Esophagus (tissue), 2 donors: Measurements from ENCODE around the gene PTMA. TPM values are rescaled to one million over a fixed set of nuclear protein-coding genes. Genes with fewer than 3 reads are reported as not detected.

Source experiments
- H3K27ac ChIP-seq, 2 donors: one replicate each; pipeline ENCODE4 v1.5.1; 2013; ENCODE audit warnings: low read depth in 2 of 2, mild to moderate bottlenecking in 2 of 2, inconsistent platforms in 1 of 2, low read length in 1 of 2, moderate library complexity in 1 of 2
- H3K27me3 ChIP-seq, 2 donors: one replicate each; pipeline ENCODE4 v1.6.1; 2013; ENCODE audit warnings: low read length in 2 of 2, control low read depth in 1 of 2, mild to moderate bottlenecking in 1 of 2; ENCODE audit not compliant: insufficient read depth in 2 of 2, control insufficient read depth in 1 of 2
- H3K36me3 ChIP-seq, 2 donors: one replicate each; pipeline ENCODE4 v1.6.1; 2013; ENCODE audit warnings: low read length in 1 of 2; ENCODE audit not compliant: control insufficient read depth in 2 of 2, insufficient read depth in 2 of 2
- H3K4me1 ChIP-seq, 2 donors: one replicate each; pipeline ENCODE4 v1.6.1; 2013; ENCODE audit warnings: low read length in 1 of 2; ENCODE audit not compliant: control insufficient read depth in 2 of 2, insufficient read depth in 2 of 2
- H3K4me3 ChIP-seq, 2 donors: one replicate each; pipeline ENCODE4 v1.5.1; 2013; ENCODE audit warnings: low read length in 2 of 2, mild to moderate bottlenecking in 2 of 2, low read depth in 1 of 2, moderate library complexity in 1 of 2
- H3K9me3 ChIP-seq, 2 donors: one replicate each; pipeline ENCODE4 v1.6.1; 2013; ENCODE audit warnings: mild to moderate bottlenecking in 2 of 2, low read depth in 1 of 2, low read length in 1 of 2, moderate library complexity in 1 of 2; ENCODE audit not compliant: control insufficient read depth in 2 of 2, insufficient read depth in 1 of 2
- WGBS, 2 donors: extraction: QIAGEN DNeasy Blood & Tissue Kit; methylation state at CpG; one replicate each; pipeline ENCODE4 v1.1.7; 2013; 5-methylcytosine and 5-hydroxymethylcytosine counted together
- polyA plus RNA-seq, 2 donors: library from polyadenylated mRNA; stranded (reverse); fragments of 200-250 nt; gene quantifications; one replicate each; pipeline ENCODE4 v1.2.3, GENCODE V29; 2013
- donor health status: healthy with polysubstance abuse.
- donor health status: Bipolar disorder and iron deficiency.

PTMA gene
- polyA plus RNA-seq, 2 donors, result 1,139 to 1,606 TPM

GRCh38 chr2:231692847-231693246 lies 15.5 kb upstream of the PTMA start:
- Histone ChIP-seq H3K27ac (peak overlapping the region in 1 of 2 donors; percentile 51), H3K4me1 (peaks cover 3 to 9% of the 10 kb centered on the region in 2 donors), H3K9me3 (no peaks in the 10 kb centered on the region), H3K27me3 (no peaks in the 10 kb centered on the region), H3K4me3 (no peak overlapping the region), H3K36me3 (no peaks in the 10 kb centered on the region)
- WGBS, 2 donors, result 66 to 73% methylated on average over 13 of the region's 13 CpGs

GRCh38 chr2:231693956-231694355 lies 14.4 kb upstream of the PTMA start:
- no peaks in the 10 kb centered on the region for H3K36me3 ChIP-seq
- WGBS, 2 donors, result 86 to 90% methylated on average over 7 of the region's 7 CpGs
- H3K4me3 ChIP-seq, result no peak overlapping the region
- peaks cover 3 to 9% of the 10 kb centered on the region in 2 donors for H3K4me1 ChIP-seq
- no peaks in the 10 kb centered on the region for H3K27me3 ChIP-seq
- no peak overlapping the region for H3K27ac ChIP-seq
- no peaks in the 10 kb centered on the region for H3K9me3 ChIP-seq

GRCh38 chr2:231696004-231696367 lies 12.3 kb upstream of the PTMA start:
- peaks cover 3 to 9% of the 10 kb centered on the region in 2 donors for H3K4me1 ChIP-seq
- no peak overlapping the region for H3K4me3 ChIP-seq
- no peaks in the 10 kb centered on the region for H3K36me3 ChIP-seq
- H3K27me3 ChIP-seq, result no peaks in the 10 kb centered on the region
- WGBS, 2 donors, result 50 to 65% methylated on average over 2 of the region's 2 CpGs
- peak overlapping the region in 1 of 2 donors; percentile 51 for H3K27ac ChIP-seq
- no peaks in the 10 kb centered on the region for H3K9me3 ChIP-seq

GRCh38 chr2:231699006-231699405 lies 9.3 kb upstream of the PTMA start:
- WGBS, 2 donors, result 83 to 84% methylated on average over 9 of the region's 9 CpGs
- H3K27me3 ChIP-seq, result no peaks in the 10 kb centered on the region
- no peak overlapping the region for H3K4me3 ChIP-seq
- no peaks in the 10 kb centered on the region for H3K9me3 ChIP-seq
- H3K36me3 ChIP-seq, result no peaks in the 10 kb centered on the region
- H3K27ac ChIP-seq, result no peak overlapping the region
- H3K4me1 ChIP-seq, result peaks cover 4 to 13% of the 10 kb centered on the region in 2 donors

GRCh38 chr2:231701456-231702373 lies 6.6 kb upstream of the PTMA start:
- WGBS, 2 donors, result 43 to 45% methylated on average over 22 of the region's 22 CpGs
- peaks cover 0 to 2% of the 10 kb centered on the region in 2 donors for H3K36me3 ChIP-seq

GRCh38 chr2:231704017-231704416 lies 4.3 kb upstream of the PTMA start:
- Histone ChIP-seq H3K4me1 (peaks cover 4 to 19% of the 10 kb centered on the region in 2 donors), H3K36me3 (peaks cover 0 to 2% of the 10 kb centered on the region in 2 donors), H3K27me3 (no peaks in the 10 kb centered on the region), H3K27ac (no peak overlapping the region), H3K4me3 (no peak overlapping the region), H3K9me3 (no peaks in the 10 kb centered on the region)
- WGBS, 2 donors, result 96 to 97% methylated on average over 3 of the region's 3 CpGs

More at GRCh38 chr2:231701456-231702373, 6.6 kb upstream of the PTMA start:
- no peak overlapping the region for H3K4me3 ChIP-seq
- no peaks in the 10 kb centered on the region for H3K27me3 ChIP-seq
- peaks cover 4 to 20% of the 10 kb centered on the region in 2 donors for H3K4me1 ChIP-seq
- no peaks in the 10 kb centered on the region for H3K9me3 ChIP-seq
- peak overlapping the region; percentile 85 to 93 for H3K27ac ChIP-seq

GRCh38 chr2:231706731-231707624 lies 1.3 kb upstream of the PTMA start:
- H3K4me3 ChIP-seq, result peak overlapping the region; percentile 65 to 71
- H3K36me3 ChIP-seq, result peaks cover 2 to 8% of the 10 kb centered on the region in 2 donors
- H3K27ac ChIP-seq, result peak overlapping the region; percentile 99 to 100
- peaks cover 6 to 17% of the 10 kb centered on the region in 2 donors for H3K4me1 ChIP-seq
- no peaks in the 10 kb centered on the region for H3K27me3 ChIP-seq
- 1% methylated on average over 53 to 66 of the region's 66 CpGs for WGBS, 2 donors
- no peaks in the 10 kb centered on the region for H3K9me3 ChIP-seq

- H3K4me1 ChIP-seq, result peaks cover 11 to 16% of the 10 kb centered on the region in 2 donors
- peak overlapping the region; percentile 56 to 61 for H3K4me3 ChIP-seq
- no peaks in the 10 kb centered on the region for H3K27me3 ChIP-seq
- H3K27ac ChIP-seq, result peak overlapping the region; percentile 99 to 100
- WGBS, 2 donors, result 3 to 4% methylated on average over 29 to 30 of the region's 30 CpGs
- H3K36me3 ChIP-seq, result peaks cover 6 to 14% of the 10 kb centered on the region in 2 donors
- H3K9me3 ChIP-seq, result no peaks in the 10 kb centered on the region
These were observed 749 bp upstream of the PTMA start for GRCh38 chr2:231707625-231707926.

GRCh38 chr2:231708773-231709635 lies 679 bp downstream of the PTMA start:
- WGBS, 2 donors, result 0% methylated on average over 97 to 118 of the region's 118 CpGs
- H3K27ac ChIP-seq, result peak overlapping the region; percentile 91 to 93

More at GRCh38 chr2:231708773-231709635, 679 bp downstream of the PTMA start:
- Histone ChIP-seq H3K36me3 (peaks cover 6 to 17% of the 10 kb centered on the region in 2 donors), H3K4me1 (peaks cover 14 to 18% of the 10 kb centered on the region in 2 donors), H3K9me3 (no peaks in the 10 kb centered on the region), H3K4me3 (peak overlapping the region; percentile 83 to 88), H3K27me3 (no peaks in the 10 kb centered on the region)
